ENCODE results near the gene SPON2. TPM values are rescaled to one million over a fixed set of nuclear protein-coding genes. Genes with fewer than 3 reads are reported as not detected.

SPON2 gene
- polyA plus RNA-seq, 1 experiment, result 132 TPM

GRCh38 chr4:1166509-1167243 lies 5.7 kb downstream of the SPON2 start:
- ChIA-PET CTCF (interaction anchor here (0.7 to 2.2 kb wide), 10 partner anchors 10 to 181 kb away, joined by 3 to 7 read pairs (median 4); no protein-coding TSS in a partner anchor), POLR2A (interaction anchor here (1.4 kb wide), 1 partner anchor 33 kb away, joined by 3 read pairs; no protein-coding TSS in a partner anchor)
- no peak for TF ChIP-seq CTCF (IDR thresholded peaks at IDR 0.05; ENCODE audit: low read depth, low read length)
- no peak for DNase-seq (ENCODE audit: low read depth, low spot score)
- H3K9me3 ChIP-seq (ENCODE audit: control insufficient read depth, insufficient read depth, low read length), result peaks cover 25% of the 10 kb centered on the region
- no peak overlapping the region for H3K27ac ChIP-seq (ENCODE audit: low read depth, low read length)
- H3K4me3 ChIP-seq (ENCODE audit: low read depth, low read length), result no peak overlapping the region
- peaks cover 1% of the 10 kb centered on the region for H3K27me3 ChIP-seq (ENCODE audit: control insufficient read depth, insufficient read depth, low read length)

- POLR2A ChIA-PET, result no interaction called here
- DNase-seq (ENCODE audit: low read depth, low spot score), result no peak
- Histone ChIP-seq H3K27me3 (ENCODE audit: control insufficient read depth, insufficient read depth, low read length) (peaks cover 3% of the 10 kb centered on the region), H3K9me3 (ENCODE audit: control insufficient read depth, insufficient read depth, low read length) (peaks cover 12% of the 10 kb centered on the region), H3K4me3 (ENCODE audit: low read depth, low read length) (no peak overlapping the region), H3K27ac (ENCODE audit: low read depth, low read length) (no peak overlapping the region)
- CTCF ChIA-PET, result no interaction called here
- no peak for TF ChIP-seq CTCF (IDR thresholded peaks at IDR 0.05; ENCODE audit: low read depth, low read length)
Observed at GRCh38 chr4:1164956-1165545, 7.3 kb downstream of the SPON2 start.

DNA sequence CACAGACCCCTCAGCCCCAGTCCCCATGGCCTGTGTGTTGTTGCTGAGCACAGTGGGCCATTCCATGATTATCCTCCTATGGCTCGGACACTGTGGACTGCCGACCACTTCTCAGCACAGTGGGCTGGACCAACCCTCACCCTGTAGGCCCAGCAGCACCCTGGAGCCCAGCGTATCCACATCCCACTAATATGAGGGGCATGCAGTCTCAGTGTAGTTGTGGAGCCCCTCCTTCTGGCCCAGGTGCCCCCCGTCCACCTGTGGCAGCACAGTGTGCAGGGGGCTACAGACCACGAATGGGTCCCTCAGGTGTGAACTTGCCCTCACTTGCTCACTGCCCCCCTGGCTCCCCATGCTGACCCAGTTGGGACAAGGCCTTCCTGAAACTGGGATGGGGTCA lies 7.9 kb downstream of the SPON2 start:
- H3K9me3 ChIP-seq (ENCODE audit: control insufficient read depth, insufficient read depth, low read length), result peaks cover 12% of the 10 kb centered on the region
- H3K27me3 ChIP-seq (ENCODE audit: control insufficient read depth, insufficient read depth, low read length), result peaks cover 4% of the 10 kb centered on the region
- no peak for DNase-seq (ENCODE audit: low read depth, low spot score)
- TF ChIP-seq CTCF (IDR thresholded peaks at IDR 0.05; ENCODE audit: low read depth, low read length), result no peak
- no peak overlapping the region for H3K4me3 ChIP-seq (ENCODE audit: low read depth, low read length)
- CTCF ChIA-PET, result no interaction called here
- POLR2A ChIA-PET, result no interaction called here
- H3K27ac ChIP-seq (ENCODE audit: low read depth, low read length), result no peak overlapping the region

DNA sequence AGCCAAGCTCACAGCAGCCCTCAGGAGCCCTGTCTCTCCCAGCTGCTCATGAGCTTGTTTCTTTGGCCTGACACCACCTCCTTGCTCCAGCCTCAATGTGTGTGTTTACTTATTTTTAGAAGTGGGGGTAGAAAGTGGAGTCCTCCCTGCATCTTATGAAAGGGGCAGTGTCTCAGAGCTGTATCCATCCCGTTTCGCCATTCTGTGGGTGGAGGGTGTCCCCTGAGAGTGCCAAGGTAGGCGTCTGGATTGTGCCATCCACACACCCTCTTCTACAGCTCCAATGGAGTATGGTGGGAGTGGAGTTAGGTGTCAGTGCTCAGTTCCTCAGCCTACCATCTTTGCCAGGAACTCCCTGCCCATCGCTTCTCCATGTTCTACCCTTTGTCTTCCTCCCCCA lies 8.3 kb downstream of the SPON2 start:
- ChIA-PET POLR2A (no interaction called here), CTCF (no interaction called here)
- no peak overlapping the region for H3K27ac ChIP-seq (ENCODE audit: low read depth, low read length)
- peaks cover 12% of the 10 kb centered on the region for H3K9me3 ChIP-seq (ENCODE audit: control insufficient read depth, insufficient read depth, low read length)
- TF ChIP-seq CTCF (IDR thresholded peaks at IDR 0.05; ENCODE audit: low read depth, low read length), result no peak
- DNase-seq (ENCODE audit: low read depth, low spot score), result no peak
- H3K27me3 ChIP-seq (ENCODE audit: control insufficient read depth, insufficient read depth, low read length), result peaks cover 7% of the 10 kb centered on the region
- H3K4me3 ChIP-seq (ENCODE audit: low read depth, low read length), result no peak overlapping the region

DNA sequence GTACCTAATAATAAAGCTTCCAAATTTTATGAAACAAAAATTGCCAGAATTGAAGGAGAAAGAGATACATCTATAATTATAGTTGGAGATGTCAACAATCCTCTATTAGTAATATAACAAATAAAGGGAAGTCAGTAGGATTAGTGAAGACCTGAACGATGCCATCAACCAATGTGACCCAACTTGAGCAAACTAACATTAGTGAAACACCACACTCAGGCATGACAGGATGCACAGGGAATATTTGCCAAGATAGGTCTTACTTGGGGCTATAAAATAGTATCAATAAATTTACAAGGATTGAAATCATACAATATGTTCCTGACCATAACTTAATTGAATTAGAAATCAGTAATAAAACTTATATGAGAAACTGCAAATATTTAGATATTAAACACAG lies 12.0 kb downstream of the SPON2 start:
- POLR2A ChIA-PET, result no interaction called here
- CTCF ChIA-PET, result no interaction called here

More for the DNA sequence above, 12.0 kb downstream of the SPON2 start:
- Histone ChIP-seq H3K4me3 (ENCODE audit: low read depth, low read length) (no peak overlapping the region), H3K9me3 (ENCODE audit: control insufficient read depth, insufficient read depth, low read length) (peaks cover 7% of the 10 kb centered on the region), H3K27me3 (ENCODE audit: control insufficient read depth, insufficient read depth, low read length) (peaks cover 24% of the 10 kb centered on the region), H3K27ac (ENCODE audit: low read depth, low read length) (no peak overlapping the region)
- no peak for TF ChIP-seq CTCF (IDR thresholded peaks at IDR 0.05; ENCODE audit: low read depth, low read length)
- DNase-seq (ENCODE audit: low read depth, low spot score), result no peak

Measured in AG04450 (cell line).